CD8-positive, alpha-beta memory T cell (primary cell): ENCODE results near the gene NFIB. TPM values are rescaled to one million over a fixed set of nuclear protein-coding genes. Genes with fewer than 3 reads are reported as not detected.

Experiments
- CTCF ChIA-PET: fragments of 350-600 bp; sonication (Branson Sonifier 250); formaldehyde crosslinking; loops from one replicate; lab custom pipeline; 2021; ENCODE audit warnings: antibody characterized with exemption; lab: Charles Lee
- POLR2A ChIA-PET: fragments of 350-600 bp; sonication (Branson Sonifier 250); formaldehyde crosslinking; loops from one replicate; lab custom pipeline; 2021; ENCODE audit warnings: antibody characterized with exemption; lab: Charles Lee
- DNase-seq, 5 donors: peaks; one replicate each; pipeline versions ENCODE4 v3.0.0 to v3.0.0-alpha.2; 2020 to 2022; ENCODE audit warnings: mixed read lengths in 1 of 5
- H3K27ac ChIP-seq: one replicate; pipeline ENCODE4 v1.7.0; 2013; ENCODE audit warnings: low read depth, mild to moderate bottlenecking, low read length, moderate library complexity
- H3K27me3 ChIP-seq: 2 replicates; pipeline ENCODE4 v1.7.0; 2013; ENCODE audit warnings: low read length, mild to moderate bottlenecking; ENCODE audit not compliant: insufficient read depth, poor library complexity, severe bottlenecking
- H3K36me3 ChIP-seq: 2 replicates; pipeline ENCODE4 v1.7.0; 2013; ENCODE audit warnings: mild to moderate bottlenecking, low read length, moderate library complexity; ENCODE audit not compliant: insufficient read depth
- H3K4me1 ChIP-seq: 2 replicates; pipeline ENCODE4 v1.7.0; 2013; ENCODE audit warnings: mild to moderate bottlenecking, low read length, moderate library complexity; ENCODE audit not compliant: insufficient read depth
- H3K4me3 ChIP-seq: 2 replicates; pipeline ENCODE4 v1.7.0; 2013; ENCODE audit warnings: mild to moderate bottlenecking, low read length
- H3K9me3 ChIP-seq: 2 replicates; pipeline ENCODE4 v1.7.0; 2013; ENCODE audit warnings: mild to moderate bottlenecking, low read length
- H3K27ac Mint-ChIP-seq, 8 donors: one replicate each; pipeline ENCODE4 v1.8.0; 2020 to 2021; ENCODE audit warnings: mixed read lengths in 8 of 8, mild to moderate bottlenecking in 6 of 8, inconsistent platforms in 3 of 8, moderate library complexity in 3 of 8
- H3K27me3 Mint-ChIP-seq, 2 donors: one replicate each; pipeline ENCODE4 v1.8.0; 2020 to 2021; ENCODE audit warnings: mixed read lengths in 2 of 2, mild to moderate bottlenecking in 1 of 2, moderate library complexity in 1 of 2
- H3K36me3 Mint-ChIP-seq, 3 donors: one replicate each; pipeline ENCODE4 v1.8.0; 2020 to 2021; ENCODE audit warnings: mixed read lengths in 3 of 3, inconsistent platforms in 1 of 3, mild to moderate bottlenecking in 1 of 3
- H3K4me1 Mint-ChIP-seq, 3 donors: one replicate each; pipeline ENCODE4 v1.8.0; 2020 to 2021; ENCODE audit warnings: mixed read lengths in 3 of 3, inconsistent platforms in 1 of 3, mild to moderate bottlenecking in 1 of 3
- H3K4me3 Mint-ChIP-seq, 7 donors: one replicate each; pipeline ENCODE4 v1.8.0; 2020 to 2021; ENCODE audit warnings: mixed read lengths in 7 of 7, mild to moderate bottlenecking in 6 of 7, moderate library complexity in 4 of 7, inconsistent platforms in 2 of 7
- H3K9me3 Mint-ChIP-seq, 5 donors: one replicate each; pipeline ENCODE4 v1.8.0; 2020 to 2022; ENCODE audit warnings: mixed read lengths in 5 of 5, mild to moderate bottlenecking in 3 of 5, moderate library complexity in 2 of 5, inconsistent platforms in 1 of 5
- polyA plus RNA-seq: library from polyadenylated mRNA; unstranded; fragments of 300-500 nt; fragmentation: Illumina TruSeq; gene quantifications from one replicate; pipeline ENCODE4 v1.2.3, GENCODE V29; 2021
- total RNA-seq, 2 experiments: library from RNA; stranded (reverse); gene quantifications; one replicate each; pipeline ENCODE4 v1.2.3, GENCODE V29; 2021

Gene NFIB
- total and polyA plus RNA-seq, 3 experiments from 2014 or later = not detected

GRCh38 chr9:14158916-14159315, 155.0 kb downstream of the NFIB start:
- Mint-ChIP-seq H3K4me1 (peaks cover 3 to 10% (median 6%) of the 10 kb centered on the region in 3 donors), H3K9me3 (peaks cover 0 to 4% (median 3%) of the 10 kb centered on the region in 5 donors), H3K27me3 (no peaks in the 10 kb centered on the region), H3K4me3 (no peak overlapping the region), H3K27ac (no peak overlapping the region), H3K36me3 (no peaks in the 10 kb centered on the region)
- H3K27me3 ChIP-seq = no peaks in the 10 kb centered on the region
- no peaks in the 10 kb centered on the region for H3K4me1 ChIP-seq
- POLR2A ChIA-PET = no interaction called here
- CTCF ChIA-PET = no interaction called here
- H3K9me3 ChIP-seq = no peaks in the 10 kb centered on the region
- H3K4me3 ChIP-seq = no peak overlapping the region
- no peak overlapping the region for H3K27ac ChIP-seq
- H3K36me3 ChIP-seq = no peaks in the 10 kb centered on the region
- DNase-seq = no peak

- ChIA-PET POLR2A (no interaction called here), CTCF (no interaction called here)
- Histone ChIP-seq H3K27ac (no peak overlapping the region), H3K9me3 (no peaks in the 10 kb centered on the region), H3K4me3 (no peak overlapping the region), H3K4me1 (no peaks in the 10 kb centered on the region), H3K36me3 (no peaks in the 10 kb centered on the region), H3K27me3 (no peaks in the 10 kb centered on the region)
- Mint-ChIP-seq H3K4me3 (peak overlapping the region in 1 of 7 donors; percentile 3), H3K9me3 (peaks cover 0 to 4% (median 3%) of the 10 kb centered on the region in 5 donors), H3K27me3 (no peaks in the 10 kb centered on the region), H3K36me3 (no peaks in the 10 kb centered on the region), H3K27ac (no peak overlapping the region), H3K4me1 (peaks cover 3 to 10% (median 6%) of the 10 kb centered on the region in 3 donors)
- DNase-seq = no peak
These were observed 155.7 kb downstream of the NFIB start for GRCh38 chr9:14158136-14158813.

GRCh38 chr9:14157191-14157590, 156.8 kb downstream of the NFIB start:
- H3K36me3 Mint-ChIP-seq = no peaks in the 10 kb centered on the region
- no peaks in the 10 kb centered on the region for H3K27me3 Mint-ChIP-seq
- H3K27ac Mint-ChIP-seq = no peak overlapping the region
- H3K36me3 ChIP-seq = no peaks in the 10 kb centered on the region
- peaks cover 0 to 4% (median 3%) of the 10 kb centered on the region in 5 donors for H3K9me3 Mint-ChIP-seq
- H3K27me3 ChIP-seq = no peaks in the 10 kb centered on the region
- H3K27ac ChIP-seq = no peak overlapping the region
- H3K4me3 ChIP-seq = no peak overlapping the region
- no peaks in the 10 kb centered on the region for H3K4me1 ChIP-seq
- H3K4me1 Mint-ChIP-seq = peaks cover 3 to 10% (median 6%) of the 10 kb centered on the region in 3 donors
- no peak overlapping the region for H3K4me3 Mint-ChIP-seq
- no peaks in the 10 kb centered on the region for H3K9me3 ChIP-seq
- POLR2A ChIA-PET = no interaction called here
- DNase-seq = no peak
- CTCF ChIA-PET = no interaction called here

GRCh38 chr9:14156046-14156445, 157.9 kb downstream of the NFIB start:
- Histone ChIP-seq H3K4me3 (no peak overlapping the region), H3K27me3 (no peaks in the 10 kb centered on the region), H3K27ac (no peak overlapping the region), H3K9me3 (no peaks in the 10 kb centered on the region), H3K4me1 (no peaks in the 10 kb centered on the region), H3K36me3 (no peaks in the 10 kb centered on the region)
- peak overlapping the region in 1 of 7 donors; percentile 44 for H3K4me3 Mint-ChIP-seq
- H3K27me3 Mint-ChIP-seq = no peaks in the 10 kb centered on the region
- peaks cover 0 to 6% (median 3%) of the 10 kb centered on the region in 5 donors for H3K9me3 Mint-ChIP-seq
- no peak for DNase-seq
- ChIA-PET CTCF (no interaction called here), POLR2A (no interaction called here)
- peak overlapping the region in 1 of 8 donors; percentile 11 for H3K27ac Mint-ChIP-seq
- no peaks in the 10 kb centered on the region for H3K36me3 Mint-ChIP-seq
- peaks cover 3 to 10% (median 6%) of the 10 kb centered on the region in 3 donors for H3K4me1 Mint-ChIP-seq

GRCh38 chr9:14155237-14155636, 158.7 kb downstream of the NFIB start:
- no peaks in the 10 kb centered on the region for H3K36me3 ChIP-seq
- POLR2A ChIA-PET = no interaction called here
- H3K27me3 ChIP-seq = no peaks in the 10 kb centered on the region
- H3K4me3 Mint-ChIP-seq = peak overlapping the region in 1 of 7 donors; percentile 4
- peaks cover 3 to 10% (median 6%) of the 10 kb centered on the region in 3 donors for H3K4me1 Mint-ChIP-seq
- no peaks in the 10 kb centered on the region for H3K36me3 Mint-ChIP-seq
- H3K4me1 ChIP-seq = no peaks in the 10 kb centered on the region
- DNase-seq = no peak
- H3K4me3 ChIP-seq = no peak overlapping the region
- no peak overlapping the region for H3K27ac Mint-ChIP-seq
- no peaks in the 10 kb centered on the region for H3K27me3 Mint-ChIP-seq
- H3K9me3 ChIP-seq = no peaks in the 10 kb centered on the region
- CTCF ChIA-PET = no interaction called here
- H3K9me3 Mint-ChIP-seq = peaks cover 0 to 7% (median 3%) of the 10 kb centered on the region in 5 donors
- no peak overlapping the region for H3K27ac ChIP-seq

- Mint-ChIP-seq H3K27me3 (no peaks in the 10 kb centered on the region), H3K4me1 (peaks cover 3 to 10% (median 6%) of the 10 kb centered on the region in 3 donors), H3K4me3 (no peak overlapping the region), H3K36me3 (no peaks in the 10 kb centered on the region), H3K27ac (no peak overlapping the region), H3K9me3 (peaks cover 0 to 6% (median 3%) of the 10 kb centered on the region in 5 donors)
- H3K36me3 ChIP-seq = no peaks in the 10 kb centered on the region
- no peak for DNase-seq
- H3K4me3 ChIP-seq = no peak overlapping the region
- no peaks in the 10 kb centered on the region for H3K9me3 ChIP-seq
- no peaks in the 10 kb centered on the region for H3K27me3 ChIP-seq
- ChIA-PET POLR2A (no interaction called here), CTCF (no interaction called here)
- H3K27ac ChIP-seq = no peak overlapping the region
- no peaks in the 10 kb centered on the region for H3K4me1 ChIP-seq
These were observed 160.6 kb downstream of the NFIB start for GRCh38 chr9:14153310-14153720.

- no peak for DNase-seq
- Histone ChIP-seq H3K9me3 (no peaks in the 10 kb centered on the region), H3K4me1 (no peaks in the 10 kb centered on the region), H3K27me3 (no peaks in the 10 kb centered on the region), H3K27ac (no peak overlapping the region), H3K36me3 (no peaks in the 10 kb centered on the region), H3K4me3 (no peak overlapping the region)
- CTCF ChIA-PET = no interaction called here
- Mint-ChIP-seq H3K4me3 (no peak overlapping the region), H3K27me3 (no peaks in the 10 kb centered on the region), H3K36me3 (no peaks in the 10 kb centered on the region), H3K9me3 (peaks cover 0 to 7% (median 0%) of the 10 kb centered on the region in 5 donors), H3K4me1 (peaks cover 3 to 5% (median 5%) of the 10 kb centered on the region in 3 donors), H3K27ac (no peak overlapping the region)
- POLR2A ChIA-PET = no interaction called here
These were observed 162.5 kb downstream of the NFIB start for GRCh38 chr9:14151451-14151850.

- no peak overlapping the region for H3K27ac Mint-ChIP-seq
- no peaks in the 10 kb centered on the region for H3K4me1 ChIP-seq
- no peaks in the 10 kb centered on the region for H3K36me3 ChIP-seq
- no peaks in the 10 kb centered on the region for H3K27me3 Mint-ChIP-seq
- no peak overlapping the region for H3K4me3 ChIP-seq
- no peaks in the 10 kb centered on the region for H3K27me3 ChIP-seq
- no peak overlapping the region for H3K4me3 Mint-ChIP-seq
- H3K27ac ChIP-seq = no peak overlapping the region
- DNase-seq = no peak
- H3K4me1 Mint-ChIP-seq = no peaks in the 10 kb centered on the region
- H3K9me3 Mint-ChIP-seq = peaks cover 0 to 7% (median 0%) of the 10 kb centered on the region in 5 donors
- no peaks in the 10 kb centered on the region for H3K9me3 ChIP-seq
- ChIA-PET CTCF (no interaction called here), POLR2A (no interaction called here)
- H3K36me3 Mint-ChIP-seq = no peaks in the 10 kb centered on the region
These were observed 165.3 kb downstream of the NFIB start for GRCh38 chr9:14148501-14149103.
